GM11168 (cell line): ENCODE measurements around the gene NRSN2.
"Not testable (repeated sequence)": the region's sequence is repeated elsewhere in the genome, so short reads cannot be mapped to it uniquely, and the experiment has no call there.

Experiments
- in situ Hi-C: fragments of 300-500 bp; cut with MboI; formaldehyde crosslinking; loops from one replicate; pipeline ENCODE4 v1.12.0; 2022; ENCODE audit warnings: low sequenced_read_pairs; ENCODE audit not compliant: unreplicated experiment

Gene NRSN2

DNA sequence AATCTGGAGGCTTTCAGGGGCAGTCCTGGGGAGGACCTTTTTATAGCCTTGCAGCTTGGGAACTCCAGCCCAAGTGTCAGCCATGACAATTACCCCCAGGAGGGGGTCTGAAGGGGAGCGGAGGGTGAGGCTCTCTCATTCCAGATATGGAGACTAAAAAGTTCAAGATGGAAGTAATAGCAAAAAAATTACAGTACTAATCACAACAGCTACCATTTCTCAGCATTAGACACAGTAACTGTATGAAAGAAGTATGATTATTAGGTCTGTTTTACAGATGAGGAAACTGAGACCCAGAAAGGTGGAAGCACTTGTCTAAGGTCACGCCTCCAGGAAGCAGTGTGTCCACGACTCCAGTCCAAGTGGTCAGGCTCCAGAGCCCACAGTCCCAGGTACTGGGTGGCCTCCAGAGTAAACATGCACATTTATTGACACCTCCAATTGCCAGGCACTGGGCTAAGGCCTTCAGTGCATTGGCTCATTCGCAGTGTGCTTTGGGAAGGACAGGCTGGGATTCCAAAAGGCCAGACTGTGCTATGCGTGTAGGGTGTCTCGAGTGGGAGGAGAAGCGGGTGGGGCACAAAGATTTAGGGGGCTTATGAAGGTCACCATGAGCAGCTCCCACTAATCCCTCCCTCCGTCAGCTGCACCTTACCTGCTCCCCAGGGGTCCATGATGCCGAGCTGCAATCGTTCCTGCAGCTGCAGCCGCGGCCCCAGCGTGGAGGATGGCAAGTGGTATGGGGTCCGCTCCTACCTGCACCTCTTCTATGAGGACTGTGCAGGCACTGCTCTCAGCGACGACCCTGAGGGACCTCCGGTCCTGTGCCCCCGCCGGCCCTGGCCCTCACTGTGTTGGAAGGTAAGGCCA is 2.3 kb downstream of the NRSN2 start:
- in situ Hi-C loops = no loop called here

GRCh38 chr20:353166-353565 is 6.3 kb downstream of the NRSN2 start:
- in situ Hi-C loops = loop anchor here (5.0 kb wide), 1 partner anchor 124 kb away; no protein-coding TSS in a partner anchor

DNA sequence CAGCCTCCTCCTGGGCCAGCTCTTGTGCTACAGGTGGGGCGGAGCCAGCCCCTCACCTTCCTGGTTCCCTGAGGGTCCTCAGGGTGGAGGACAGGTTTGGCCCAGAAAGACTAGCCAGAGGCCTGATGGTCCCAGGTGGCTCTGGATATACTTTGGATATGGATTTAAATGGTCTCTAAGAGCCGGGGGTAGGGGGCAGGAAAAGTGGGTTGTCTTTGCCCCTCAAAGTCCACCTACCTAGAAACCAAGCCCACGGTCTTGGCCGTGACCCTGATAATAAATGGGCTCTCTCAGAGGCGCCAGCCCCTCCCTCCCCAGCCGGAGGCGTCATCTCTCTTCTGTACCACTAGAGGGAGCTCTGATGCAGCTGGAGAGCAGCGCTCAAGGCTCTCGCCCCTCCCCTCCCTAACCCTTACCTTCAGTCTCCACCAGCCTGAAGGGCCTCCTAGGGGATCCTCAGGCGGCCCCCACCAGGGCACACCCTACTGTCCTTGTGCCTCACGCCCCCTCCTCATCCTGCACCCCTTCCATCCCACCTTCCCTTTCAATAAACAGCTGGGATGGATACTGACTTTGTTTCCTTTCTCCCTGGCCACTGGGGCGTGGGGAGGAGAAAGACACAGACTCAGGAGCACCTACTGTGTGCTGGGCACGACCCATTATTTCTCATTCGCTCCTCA is 7.5 kb downstream of the NRSN2 start:
- in situ Hi-C loops = loop anchor here (5.0 kb wide), 1 partner anchor 123 kb away; no protein-coding TSS in a partner anchor

DNA sequence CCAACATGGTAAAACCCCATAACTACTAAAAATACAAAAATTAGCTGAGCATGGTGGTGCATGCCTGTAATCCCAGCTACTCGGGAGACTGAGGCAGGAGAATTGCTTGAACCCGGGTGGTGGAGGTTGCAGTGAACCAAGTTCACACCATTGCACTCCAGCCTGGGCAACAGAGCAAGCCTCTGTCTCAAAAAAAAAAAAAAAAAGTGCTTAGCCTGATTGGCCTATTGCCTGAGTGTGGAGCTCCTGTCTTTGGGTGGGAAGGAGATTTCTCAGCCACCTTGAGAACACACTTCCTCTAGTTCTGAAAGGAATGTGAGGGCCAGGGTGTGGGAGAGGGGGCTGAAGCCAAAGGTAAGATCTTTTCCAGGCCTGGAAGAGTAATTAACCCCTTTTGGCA is 9.2 kb downstream of the NRSN2 start:
- in situ Hi-C loops = not testable (repeated sequence)

- in situ Hi-C loops = no loop called here
Measured at GRCh38 chr20:356745-357144, 9.8 kb downstream of the NRSN2 start.

- in situ Hi-C loops = no loop called here
Measured at GRCh38 chr20:358891-359555, 12.1 kb downstream of the NRSN2 start.

- in situ Hi-C loops = no loop called here
Measured at GRCh38 chr20:361561-361960, 14.7 kb downstream of the NRSN2 start.

- in situ Hi-C loops = no loop called here
Measured at GRCh38 chr20:362271-363254, 15.7 kb downstream of the NRSN2 start.

- in situ Hi-C loops = no loop called here
Measured at GRCh38 chr20:363319-364078, 16.6 kb downstream of the NRSN2 start.

DNA sequence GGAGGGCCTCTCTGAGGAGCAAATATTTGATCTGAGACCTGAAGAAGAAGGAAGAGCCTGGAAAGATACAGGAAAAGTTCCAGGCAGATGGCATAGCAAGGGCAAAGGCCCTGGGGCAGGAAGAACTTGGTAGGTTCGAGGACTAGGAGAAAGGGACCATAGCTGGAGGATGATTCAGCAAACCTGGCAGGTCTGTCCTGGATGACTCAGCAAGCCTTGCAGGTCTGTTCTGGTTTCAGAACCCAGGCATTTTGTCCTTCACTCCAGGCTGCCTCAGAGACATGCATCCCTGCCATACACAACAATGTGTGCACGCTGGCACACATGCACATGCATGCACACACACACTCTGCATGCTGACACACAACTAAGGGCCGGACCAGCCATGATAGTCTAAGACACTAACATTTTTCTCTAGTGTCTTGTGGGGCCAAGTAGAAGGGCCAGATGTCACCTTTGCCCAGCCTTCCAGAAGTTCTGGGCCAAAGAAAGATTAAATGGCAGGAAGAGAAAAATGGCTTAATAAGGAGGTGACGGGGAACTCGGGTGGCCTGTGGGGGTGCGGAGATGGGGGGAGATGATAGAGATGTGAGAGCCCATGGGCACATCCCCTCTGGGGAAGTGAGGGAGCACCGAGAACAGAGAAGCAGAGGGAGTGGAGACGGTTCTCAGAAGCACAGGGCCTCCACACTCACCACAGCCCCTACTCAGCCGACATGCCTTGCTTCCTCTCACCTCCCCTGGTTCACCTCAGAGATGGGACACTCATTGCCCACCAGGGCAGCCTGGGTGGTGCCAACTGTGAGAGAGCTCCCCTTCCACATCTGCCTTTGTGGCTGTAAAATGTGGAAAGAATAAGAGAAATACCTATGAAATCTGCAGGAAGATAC is 18.2 kb downstream of the NRSN2 start:
- in situ Hi-C loops = no loop called here

DNA sequence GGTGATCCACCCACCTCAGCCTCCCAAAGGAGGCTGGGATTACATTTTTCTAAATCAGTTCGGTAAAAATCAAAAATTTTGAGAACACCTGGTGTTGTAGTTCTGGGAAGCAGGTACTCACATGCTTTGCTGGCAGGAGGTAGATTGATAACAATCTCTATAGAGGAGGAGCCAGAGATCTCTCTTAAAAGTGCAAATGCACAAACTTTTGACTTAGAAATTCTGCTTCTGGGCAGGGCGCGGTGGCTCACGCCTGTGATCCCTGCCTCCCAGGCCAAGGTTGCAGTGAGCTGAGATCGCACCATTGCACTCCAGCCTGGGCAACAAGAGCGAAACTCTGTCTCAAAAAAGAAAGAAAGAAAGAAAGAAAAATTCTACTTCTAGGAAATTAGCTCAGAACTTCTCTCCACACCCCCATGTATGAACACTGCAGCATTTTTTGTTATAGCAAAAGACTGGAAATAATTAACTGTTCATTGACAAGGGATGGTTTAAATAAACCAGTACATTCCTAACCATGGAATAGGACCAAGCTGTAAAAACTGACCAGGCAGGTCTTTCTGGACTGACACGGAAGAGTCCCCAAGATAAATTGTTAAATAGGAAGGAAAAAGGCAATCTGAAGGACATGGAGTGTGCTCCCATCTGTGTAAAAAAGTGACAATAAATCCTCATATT is 19.3 kb downstream of the NRSN2 start:
- in situ Hi-C loops = no loop called here

DNA sequence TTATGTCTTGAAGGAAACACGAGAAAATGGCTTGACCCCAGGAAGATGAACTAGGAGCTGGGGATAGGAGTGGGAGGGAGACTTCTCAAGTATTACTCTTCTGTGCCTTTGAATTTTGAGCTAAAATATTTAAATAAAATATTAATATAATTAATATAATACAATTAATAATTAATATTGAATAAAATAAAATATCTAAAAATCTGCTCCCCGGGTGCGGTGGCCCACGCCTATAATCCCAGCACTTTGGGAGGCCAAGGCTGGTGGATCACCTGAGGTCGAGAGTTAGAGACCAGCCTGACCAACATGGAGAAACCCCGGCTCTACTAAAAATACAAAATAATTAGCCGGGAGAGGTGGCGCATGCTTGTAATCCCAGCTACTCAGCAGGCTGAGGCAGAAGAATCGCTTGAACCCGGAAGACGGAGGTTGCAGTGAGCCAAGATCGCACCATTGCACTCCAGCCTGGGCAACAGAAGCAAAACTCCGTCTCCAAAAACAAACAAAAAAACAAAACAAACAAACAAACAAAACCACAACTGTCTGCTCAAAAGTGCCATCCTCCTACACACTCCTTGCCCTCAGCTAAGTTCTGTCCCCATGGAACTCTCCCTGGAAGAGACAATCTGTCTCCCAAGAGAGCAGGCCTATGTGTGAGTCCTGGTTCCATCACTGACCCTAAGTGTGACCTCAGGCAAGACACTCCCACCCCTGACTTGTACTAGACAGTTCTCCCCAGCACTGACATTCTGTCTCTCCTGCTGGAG is 20.0 kb downstream of the NRSN2 start:
- in situ Hi-C loops = no loop called here

DNA sequence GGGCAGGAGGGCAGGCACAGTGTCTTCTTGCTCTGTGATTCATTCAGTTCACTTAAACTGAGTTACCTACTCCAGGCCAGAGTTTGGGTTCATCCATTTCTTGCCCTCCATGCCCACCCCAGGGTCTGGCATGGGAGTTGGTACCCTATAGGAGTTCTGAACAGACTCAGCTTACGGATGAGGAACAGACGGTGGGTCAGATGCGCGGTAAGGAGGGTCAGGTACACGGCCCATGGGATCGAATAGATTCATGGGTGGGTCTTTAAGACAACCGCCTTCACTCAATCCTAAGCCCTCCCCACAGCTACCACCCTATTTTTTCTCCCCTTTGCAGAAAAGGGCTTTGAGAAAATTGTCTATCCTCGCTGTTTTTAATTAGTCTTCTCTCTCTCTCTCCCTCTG is 20.6 kb downstream of the NRSN2 start:
- in situ Hi-C loops = no loop called here

- in situ Hi-C loops = no loop called here
Measured at GRCh38 chr20:368915-369314, 22.0 kb downstream of the NRSN2 start.

DNA sequence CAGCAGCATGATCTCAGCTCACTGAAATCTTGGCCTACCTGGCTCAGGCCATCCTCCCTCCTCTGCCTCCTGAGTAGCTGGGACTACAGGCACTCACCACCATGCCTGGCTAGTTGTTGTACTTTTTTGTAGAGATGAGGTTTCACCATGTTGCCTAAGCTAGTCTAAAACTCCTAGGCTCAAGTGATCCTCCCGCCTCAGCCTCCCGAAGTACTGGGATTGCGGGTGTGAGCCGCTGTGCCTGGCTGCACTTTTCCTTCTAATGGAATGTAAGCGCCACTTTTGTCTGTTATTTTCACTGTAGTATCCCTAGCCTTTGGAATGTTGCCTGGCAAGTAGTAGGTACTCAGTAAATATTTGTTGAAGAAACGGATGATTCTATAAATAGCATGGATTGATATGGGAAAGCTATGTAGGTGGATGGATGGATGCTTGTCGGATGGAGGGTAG is 23.3 kb downstream of the NRSN2 start:
- in situ Hi-C loops = no loop called here

DNA sequence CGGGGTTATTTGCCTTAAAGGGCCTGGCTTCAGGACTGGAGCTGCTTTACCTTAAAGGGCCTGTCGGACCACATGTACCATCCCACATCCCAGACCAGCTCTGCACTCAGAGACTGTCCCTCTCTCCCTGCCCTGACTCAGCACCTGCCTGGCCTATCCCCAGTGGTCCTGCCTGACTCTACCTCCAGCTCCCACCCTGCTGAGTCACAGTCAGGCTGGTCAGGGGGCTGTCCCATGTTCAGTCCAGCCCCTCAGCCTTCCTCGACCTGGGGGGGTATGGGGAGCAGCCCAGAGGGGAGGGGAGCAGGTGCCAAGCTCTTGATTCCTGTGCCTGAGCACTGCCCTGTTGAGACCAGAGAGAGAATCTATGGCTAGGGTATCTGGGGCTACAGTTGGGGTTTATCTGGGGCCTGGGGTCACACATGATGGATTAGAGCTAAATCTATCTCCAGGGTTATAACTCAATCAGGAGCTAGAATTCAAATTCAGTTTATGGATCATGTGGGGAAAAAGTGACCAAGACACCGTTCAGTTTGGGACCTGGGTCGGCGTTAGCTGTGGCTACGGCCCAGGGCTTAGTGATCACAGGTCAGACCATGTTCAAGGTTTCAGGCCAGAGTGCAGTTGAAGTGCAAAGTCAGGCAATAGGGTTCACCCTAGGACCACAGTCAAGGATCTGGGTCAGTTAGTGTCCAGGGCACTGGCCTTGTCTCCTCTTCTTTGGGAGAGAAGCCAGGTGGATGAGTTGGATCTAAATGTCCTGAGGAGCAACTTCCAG is 24.3 kb downstream of the NRSN2 start:
- in situ Hi-C loops = no loop called here
